HAP-1 (cell line): ENCODE measurements around the gene MMP15.
"Not testable (repeated sequence)": the region's sequence is repeated elsewhere in the genome, so short reads cannot be mapped to it uniquely, and the experiment has no call there.

Experiments used
- DNase-seq, 2 experiments: peaks; one replicate each; pipeline ENCODE4 v3.0.0-alpha.2; 2016 to 2020; ENCODE audit warnings: low spot score in 2 of 2
- H3K27me3 ChIP-seq: fragments of 250-450 bp; sonication (Bioruptor Pico); 2 replicates; pipeline ENCODE4 v1.5.1; 2020; ENCODE audit warnings: low read depth, mild to moderate bottlenecking, moderate library complexity
- H3K36me3 ChIP-seq: fragments of 250-450 bp; sonication (Bioruptor Pico); replicated peaks from 2 replicates; pipeline ENCODE4 v1.5.1; 2020; ENCODE audit warnings: mild to moderate bottlenecking
- H3K4me1 ChIP-seq: fragments of 250-450 bp; sonication (Bioruptor Pico); 2 replicates; pipeline ENCODE4 v1.5.1; 2020; ENCODE audit warnings: mild to moderate bottlenecking
- H3K4me3 ChIP-seq: fragments of 250-450 bp; sonication (Bioruptor Pico); 2 replicates; pipeline ENCODE4 v1.5.1; 2020; ENCODE audit warnings: mild to moderate bottlenecking, moderate library complexity
- H3K9me3 ChIP-seq: fragments of 250-450 bp; sonication (Bioruptor Pico); 2 replicates; pipeline ENCODE4 v1.5.1; 2020; ENCODE audit warnings: mild to moderate bottlenecking, moderate library complexity
- in situ Hi-C: fragments of 300-500 bp; cut with MboI; formaldehyde crosslinking; loops from 3 replicates; pipeline ENCODE4 v1.14.3; 2020; ENCODE audit warnings: low sequenced_read_pairs, inconsistent platforms, mixed read lengths

MMP15 gene

DNA sequence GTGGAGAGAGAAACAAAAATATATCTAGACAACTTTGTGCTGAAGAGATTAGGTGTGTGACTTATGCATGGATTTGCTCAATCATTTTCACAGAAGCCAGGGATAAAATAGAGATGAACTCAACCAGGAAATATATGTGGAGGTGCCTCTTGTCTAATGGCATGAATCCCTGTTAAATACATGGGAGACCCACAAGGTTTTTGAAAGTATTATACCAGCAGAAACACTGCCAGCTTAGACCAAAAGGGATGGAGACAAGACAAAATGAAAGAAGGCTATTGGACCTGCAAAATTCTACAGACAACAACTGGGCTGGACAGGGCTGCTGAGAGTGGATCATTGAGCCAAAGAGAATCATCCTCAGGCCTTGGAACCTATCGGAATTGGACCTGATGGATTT lies 51.0 kb downstream of the MMP15 start:
- H3K4me3 ChIP-seq: no peak overlapping the region
- no peak for DNase-seq
- peaks cover 4% of the 10 kb centered on the region; the same call in 1 of the 2 replicates for H3K9me3 ChIP-seq
- no peaks in the 10 kb centered on the region for H3K4me1 ChIP-seq
- in situ Hi-C loops: no loop called here
- no peaks in the 10 kb centered on the region for H3K27me3 ChIP-seq
- H3K36me3 ChIP-seq: no peaks in the 10 kb centered on the region

DNA sequence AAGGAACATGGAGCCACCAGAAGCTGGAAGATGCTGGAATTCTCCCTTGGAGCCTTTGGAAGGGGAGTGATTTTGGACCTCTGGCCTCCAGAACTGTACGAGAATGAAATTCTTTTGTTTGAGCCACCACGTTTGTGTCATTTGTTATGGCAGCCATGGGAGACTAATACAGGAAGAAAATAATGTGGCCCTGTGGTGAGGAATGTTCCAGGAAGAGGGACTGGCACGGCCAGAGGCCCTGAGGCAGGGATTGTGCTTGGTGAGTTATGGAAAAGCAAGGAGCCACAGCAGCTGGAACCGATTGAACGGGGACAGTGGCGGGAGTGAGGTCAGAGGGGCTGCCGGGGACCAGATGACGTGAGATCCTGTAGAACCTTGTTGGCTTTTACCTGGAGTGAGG lies 52.2 kb downstream of the MMP15 start:
- in situ Hi-C loops: no loop called here
- no peaks in the 10 kb centered on the region for H3K27me3 ChIP-seq
- H3K4me3 ChIP-seq: no peak overlapping the region
- H3K36me3 ChIP-seq: no peaks in the 10 kb centered on the region
- H3K4me1 ChIP-seq: no peaks in the 10 kb centered on the region
- DNase-seq: no peak
- H3K9me3 ChIP-seq: peaks cover 4% of the 10 kb centered on the region; the same call in 1 of the 2 replicates

DNA sequence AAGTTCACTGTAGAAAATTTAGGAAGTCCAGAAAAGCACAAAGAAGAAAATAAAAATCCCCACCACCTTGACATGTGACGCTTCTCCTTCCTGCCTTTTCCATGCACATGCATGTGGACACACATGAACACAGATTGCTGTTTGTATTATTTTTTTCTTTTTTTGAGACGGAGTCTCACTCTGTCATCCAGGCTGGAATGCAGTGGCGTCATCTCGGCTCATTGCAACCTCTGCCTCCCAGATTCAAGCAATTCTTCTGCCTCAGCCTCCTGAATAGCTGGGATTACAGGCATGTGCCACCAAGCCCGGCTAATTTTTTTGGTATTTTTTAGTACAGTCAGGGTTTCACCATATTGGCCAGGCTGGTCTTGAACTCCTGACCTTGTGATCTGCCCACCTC lies 55.1 kb downstream of the MMP15 start:
- H3K9me3 ChIP-seq, H3K36me3 ChIP-seq, H3K27me3 ChIP-seq, DNase-seq, H3K4me3 ChIP-seq, in situ Hi-C loops, H3K4me1 ChIP-seq: not testable (repeated sequence)

DNA sequence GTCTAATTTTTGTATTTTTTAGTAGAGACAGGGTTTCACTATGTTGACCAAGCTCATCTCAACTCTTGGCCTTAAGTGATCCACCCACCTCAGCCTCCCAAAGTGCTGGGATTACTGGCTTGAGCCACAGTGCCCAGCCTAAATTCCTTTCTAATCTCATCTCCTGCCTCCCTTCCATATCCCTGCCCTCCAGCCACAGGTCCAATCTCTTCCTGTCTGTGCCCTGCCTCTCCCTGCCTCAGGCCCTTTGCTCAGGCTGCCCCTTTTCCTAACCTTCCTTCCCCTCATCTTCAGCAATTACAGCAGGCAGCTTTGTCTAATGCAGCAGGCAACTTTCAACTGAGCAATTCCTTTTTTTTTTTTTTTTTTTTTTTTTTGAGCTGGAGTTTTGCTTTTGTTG lies 56.8 kb downstream of the MMP15 start:
- Histone ChIP-seq H3K36me3 (no peaks in the 10 kb centered on the region), H3K27me3 (no peaks in the 10 kb centered on the region), H3K4me3 (no peak overlapping the region), H3K4me1 (no peaks in the 10 kb centered on the region), H3K9me3 (no peaks in the 10 kb centered on the region)
- no peak for DNase-seq
- in situ Hi-C loops: no loop called here

DNA sequence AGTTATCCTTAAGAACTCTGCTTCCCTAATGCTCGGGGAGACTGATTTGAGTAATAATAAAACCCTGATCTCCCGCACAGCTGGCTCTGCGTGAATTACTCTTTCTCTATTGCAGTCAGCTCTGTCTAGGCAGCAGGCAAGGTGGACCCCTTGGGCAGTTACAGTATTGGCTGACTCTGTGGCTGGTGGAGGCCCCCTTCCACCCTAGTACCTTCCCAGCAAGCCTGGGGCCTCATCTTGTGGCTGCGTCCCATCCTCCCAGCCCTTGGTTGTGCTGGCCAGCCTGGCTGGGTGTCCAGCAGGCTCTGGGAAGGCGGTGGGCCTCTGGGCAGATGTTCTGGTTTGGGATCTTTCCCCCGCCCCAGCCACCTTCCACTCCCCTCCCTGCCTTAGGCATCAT lies 59.1 kb downstream of the MMP15 start:
- no peaks in the 10 kb centered on the region for H3K27me3 ChIP-seq
- H3K4me1 ChIP-seq: no peaks in the 10 kb centered on the region
- no peak for DNase-seq
- H3K36me3 ChIP-seq: no peaks in the 10 kb centered on the region
- no peaks in the 10 kb centered on the region for H3K9me3 ChIP-seq
- no peak overlapping the region for H3K4me3 ChIP-seq
- in situ Hi-C loops: no loop called here

DNA sequence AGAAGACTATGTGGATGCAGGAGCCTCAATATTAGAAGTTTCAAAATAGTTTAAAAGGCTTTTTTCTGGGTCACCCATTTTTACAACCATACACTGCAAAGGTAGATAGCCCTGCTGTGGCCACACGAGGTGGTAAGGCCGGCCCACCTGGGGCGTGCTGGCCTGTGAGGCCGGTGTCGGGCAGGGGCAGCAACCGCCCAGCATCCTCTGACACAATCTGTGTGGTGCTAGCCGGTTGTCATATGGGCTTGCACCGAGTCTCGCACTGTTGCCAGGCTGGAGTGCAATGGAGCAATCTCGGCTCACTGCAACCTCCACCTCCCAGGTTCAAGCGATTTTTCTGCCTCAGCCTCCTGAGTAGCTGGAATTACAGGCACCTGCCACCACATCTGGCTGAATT lies 59.6 kb downstream of the MMP15 start:
- in situ Hi-C loops: no loop called here
- Histone ChIP-seq H3K4me1 (no peaks in the 10 kb centered on the region), H3K36me3 (no peaks in the 10 kb centered on the region), H3K27me3 (no peaks in the 10 kb centered on the region), H3K4me3 (no peak overlapping the region), H3K9me3 (no peaks in the 10 kb centered on the region)
- no peak for DNase-seq

DNA sequence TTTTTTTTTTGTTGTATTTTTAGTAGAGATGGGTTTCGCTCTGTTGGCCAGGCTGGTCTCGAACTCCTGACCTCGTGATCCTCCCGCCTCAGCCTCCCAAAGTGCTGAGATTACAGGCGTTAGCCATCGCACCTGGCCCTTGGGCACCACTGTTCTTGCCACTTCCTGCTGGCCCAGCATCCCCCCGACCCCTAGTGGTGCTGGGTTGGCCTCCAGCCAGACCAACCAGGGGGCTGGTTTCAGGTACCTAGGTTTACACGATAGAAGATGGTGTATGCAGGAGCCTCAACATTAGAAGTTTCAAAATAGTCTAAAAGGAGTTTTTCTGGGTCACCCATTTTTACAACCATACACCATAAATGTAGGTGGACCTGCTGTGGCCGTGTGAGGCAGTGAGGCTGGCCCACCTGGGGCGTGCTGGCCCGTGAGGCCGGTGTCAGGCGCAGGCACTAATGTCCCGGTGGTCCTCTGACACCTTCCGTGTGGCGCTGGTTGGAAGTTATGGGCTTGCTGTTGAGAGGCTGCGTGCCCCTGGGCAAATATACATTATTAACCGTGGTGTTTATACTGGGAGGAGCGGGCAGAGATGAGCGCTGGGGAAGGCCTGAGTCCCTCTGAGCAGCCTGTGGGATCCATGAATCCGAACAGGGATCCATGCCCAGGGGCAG lies 60.2 kb downstream of the MMP15 start:
- Histone ChIP-seq H3K36me3 (no peaks in the 10 kb centered on the region), H3K9me3 (no peaks in the 10 kb centered on the region), H3K27me3 (no peaks in the 10 kb centered on the region), H3K4me3 (no peak overlapping the region), H3K4me1 (no peaks in the 10 kb centered on the region)
- in situ Hi-C loops: no loop called here
- DNase-seq: no peak

DNA sequence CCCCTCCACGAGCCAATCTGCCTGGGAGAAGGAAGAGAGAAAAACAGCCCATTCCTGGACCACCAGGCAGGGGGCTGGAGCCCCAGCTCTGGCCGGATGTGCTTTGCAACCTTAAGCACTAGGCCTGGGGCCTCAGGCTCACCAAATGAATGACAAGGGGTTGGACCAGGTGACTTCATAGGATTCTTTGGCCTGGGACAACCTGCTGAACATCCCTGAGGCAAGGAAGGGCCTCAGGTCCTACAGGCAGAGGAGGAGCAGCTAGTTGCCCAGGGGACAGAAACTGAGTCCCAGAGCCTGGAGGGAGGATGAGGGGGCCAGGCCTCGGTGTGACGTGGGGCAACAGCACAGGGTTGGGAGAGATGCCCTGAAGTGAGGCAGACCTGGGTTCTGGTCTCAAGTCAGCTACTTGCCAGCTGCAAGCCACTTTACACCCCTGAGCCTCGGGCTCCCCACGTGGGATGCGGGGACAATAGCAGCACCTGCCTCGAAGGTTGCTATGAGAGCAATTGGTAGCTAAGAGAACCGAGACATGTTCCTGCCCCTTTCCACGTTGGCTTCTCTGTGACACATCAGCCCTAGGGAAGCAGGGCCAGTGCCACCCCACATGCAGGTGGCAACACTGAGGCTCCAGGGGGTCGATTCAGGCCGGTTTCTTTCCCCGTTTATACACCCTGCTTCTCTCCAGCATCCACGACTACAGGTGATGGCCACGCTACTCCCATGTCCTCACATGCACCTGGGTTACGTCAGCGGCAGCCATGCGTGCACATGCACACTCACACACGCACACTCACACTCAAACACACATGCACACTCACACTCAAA lies 61.0 kb downstream of the MMP15 start:
- Histone ChIP-seq H3K4me1 (no peaks in the 10 kb centered on the region), H3K9me3 (no peaks in the 10 kb centered on the region), H3K36me3 (no peaks in the 10 kb centered on the region), H3K4me3 (no peak overlapping the region), H3K27me3 (no peaks in the 10 kb centered on the region)
- no peak for DNase-seq
- in situ Hi-C loops: no loop called here

DNA sequence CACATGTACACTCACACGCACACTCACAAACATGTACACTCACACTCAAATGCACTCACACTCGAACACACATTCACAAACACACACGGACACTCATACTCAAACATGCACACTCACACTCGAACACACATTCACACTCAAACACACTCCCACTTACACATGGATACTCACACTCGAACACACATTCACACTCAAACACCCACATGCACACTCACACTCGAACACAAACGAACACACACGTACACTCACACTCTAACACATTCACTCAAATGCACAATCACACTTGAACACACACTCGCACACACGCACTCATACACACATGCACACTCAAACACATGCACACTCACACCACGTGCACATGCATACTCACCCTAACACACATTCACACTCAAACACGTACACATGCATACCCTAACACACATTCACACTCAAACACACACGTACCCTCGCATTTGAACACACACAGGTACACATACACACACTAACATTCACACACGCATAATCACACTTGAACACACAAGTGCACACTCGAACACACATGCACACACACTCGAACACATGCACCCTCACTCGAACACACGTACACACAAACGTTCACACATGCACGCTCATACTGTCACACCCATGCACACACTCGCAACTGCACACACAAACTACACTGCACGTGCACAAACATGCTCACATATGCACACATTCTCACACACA lies 61.8 kb downstream of the MMP15 start:
- Histone ChIP-seq H3K4me1 (no peaks in the 10 kb centered on the region), H3K36me3 (no peaks in the 10 kb centered on the region), H3K27me3 (no peaks in the 10 kb centered on the region), H3K4me3 (no peak overlapping the region), H3K9me3 (no peaks in the 10 kb centered on the region)
- in situ Hi-C loops: no loop called here
- no peak for DNase-seq

DNA sequence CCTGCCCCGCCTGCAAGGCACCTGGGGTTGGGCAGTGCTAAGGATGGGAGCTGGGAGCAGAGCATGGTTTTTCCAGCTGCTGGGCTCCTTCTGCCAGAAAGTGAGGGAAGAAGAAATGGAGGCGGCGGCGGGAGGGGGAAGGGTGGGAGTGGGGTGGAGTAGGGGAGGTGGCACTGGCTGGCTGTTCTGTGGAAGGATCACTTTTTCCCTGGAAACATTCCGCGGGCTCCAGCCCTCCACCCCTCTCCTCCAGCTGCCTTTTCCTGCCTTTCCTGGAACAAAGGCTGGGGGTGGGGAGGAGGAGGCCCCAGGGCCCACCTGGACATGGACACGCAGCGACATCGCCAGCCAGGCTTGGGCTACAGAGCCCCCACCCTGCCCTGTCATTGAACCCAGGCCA lies 62.5 kb downstream of the MMP15 start:
- in situ Hi-C loops: no loop called here
- no peaks in the 10 kb centered on the region; the same call in 1 of the 2 replicates for H3K27me3 ChIP-seq
- no peak for DNase-seq
- no peak overlapping the region for H3K4me3 ChIP-seq
- no peaks in the 10 kb centered on the region for H3K4me1 ChIP-seq
- H3K36me3 ChIP-seq: no peaks in the 10 kb centered on the region
- H3K9me3 ChIP-seq: no peaks in the 10 kb centered on the region

DNA sequence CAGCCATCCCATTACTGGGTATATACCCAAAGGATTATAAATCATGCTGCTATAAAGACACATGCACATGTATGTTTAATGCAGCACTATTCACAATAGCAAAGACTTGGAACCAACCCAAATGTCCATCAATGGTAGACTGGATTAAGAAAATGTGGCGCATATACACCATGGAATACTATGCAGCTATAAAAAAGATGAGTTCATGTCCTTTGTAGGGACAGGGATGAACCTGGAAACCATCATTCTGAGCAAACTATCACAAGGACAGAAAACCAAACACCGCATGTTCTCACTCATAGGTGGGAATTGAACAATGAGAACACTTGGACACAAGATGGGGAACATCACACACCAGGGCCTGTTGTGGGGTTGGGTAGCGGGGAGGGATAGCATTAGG lies 64.8 kb downstream of the MMP15 start:
- H3K4me3 ChIP-seq, H3K4me1 ChIP-seq, H3K36me3 ChIP-seq, H3K9me3 ChIP-seq, in situ Hi-C loops, H3K27me3 ChIP-seq, DNase-seq: not testable (repeated sequence)

DNA sequence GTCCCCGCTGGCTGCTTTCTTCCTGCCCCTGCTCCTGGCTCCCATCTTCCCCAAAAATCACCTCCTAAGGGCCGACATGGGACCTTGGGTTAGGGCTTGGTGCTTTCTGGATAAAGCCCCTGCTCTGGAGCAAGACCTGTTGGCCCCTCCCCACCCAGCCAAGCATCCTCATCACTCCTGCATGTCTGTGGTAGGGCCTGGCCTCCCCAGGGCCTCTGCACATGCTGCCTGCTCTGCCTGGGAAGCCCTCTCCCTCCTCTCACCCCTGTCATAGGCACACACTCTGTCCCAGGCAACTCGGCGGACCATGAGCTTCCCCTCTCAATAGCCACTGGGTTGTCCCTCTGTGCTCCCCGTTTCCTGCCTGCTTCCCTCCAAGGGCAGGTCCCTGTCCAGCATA lies 68.5 kb downstream of the MMP15 start:
- no peaks in the 10 kb centered on the region for H3K4me1 ChIP-seq
- in situ Hi-C loops: no loop called here
- no peak overlapping the region for H3K4me3 ChIP-seq
- no peaks in the 10 kb centered on the region for H3K9me3 ChIP-seq
- DNase-seq: no peak
- H3K27me3 ChIP-seq: no peaks in the 10 kb centered on the region; the same call in 1 of the 2 replicates
- no peaks in the 10 kb centered on the region for H3K36me3 ChIP-seq

DNA sequence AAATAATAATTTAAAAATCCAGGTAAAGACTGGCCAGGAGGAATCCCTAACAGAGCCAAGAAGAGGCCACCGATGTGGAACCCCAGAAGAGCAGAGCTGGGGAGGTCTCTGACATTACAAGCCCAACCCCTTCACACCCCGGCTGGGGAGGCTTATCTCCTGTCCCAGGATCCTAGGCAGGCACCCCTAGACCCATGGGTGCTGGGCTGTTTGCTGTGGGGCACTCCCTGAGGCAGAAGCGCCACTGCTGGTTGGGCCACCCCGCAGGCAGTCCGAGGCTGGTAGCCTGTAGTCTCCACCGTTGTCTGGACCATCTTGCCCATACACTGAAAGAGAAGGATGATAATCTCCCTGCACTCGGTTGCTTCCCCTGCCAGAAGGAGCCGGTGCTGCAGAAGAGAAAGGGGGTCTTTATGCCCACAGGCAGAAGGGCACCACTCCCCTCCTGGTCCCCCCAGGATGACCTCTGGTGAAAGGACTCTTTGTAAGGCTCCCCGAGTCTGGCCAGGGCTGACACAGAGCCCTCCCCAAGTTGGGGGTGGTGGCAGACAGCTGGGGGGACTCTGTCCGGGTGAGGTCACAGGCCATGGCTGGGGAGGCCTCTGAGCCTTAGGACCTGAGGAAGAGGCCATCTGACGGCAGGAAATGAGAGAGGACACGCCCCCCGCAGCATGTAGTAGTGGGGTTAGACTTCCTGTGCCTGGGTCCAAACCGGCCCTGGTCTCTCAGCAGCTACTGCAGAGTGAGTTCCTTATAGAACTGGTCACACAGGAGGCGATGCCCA lies 69.4 kb downstream of the MMP15 start:
- no peaks in the 10 kb centered on the region for H3K9me3 ChIP-seq
- H3K4me1 ChIP-seq: no peaks in the 10 kb centered on the region
- no peak overlapping the region for H3K4me3 ChIP-seq
- in situ Hi-C loops: no loop called here
- DNase-seq: no peak
- H3K27me3 ChIP-seq: no peaks in the 10 kb centered on the region; the same call in 1 of the 2 replicates
- no peaks in the 10 kb centered on the region for H3K36me3 ChIP-seq
